ENCODE data around the gene PPP6R1. TPM values are rescaled to one million over a fixed set of nuclear protein-coding genes. Genes with fewer than 3 reads are reported as not detected.
A peak's percentile ranks its signal among the peaks of the same experiment; 100 is the strongest.

PPP6R1 gene
- total RNA-seq, 4 donors from 2014 or later: 32.6 to 79.4 (median 34.0) TPM

DNA sequence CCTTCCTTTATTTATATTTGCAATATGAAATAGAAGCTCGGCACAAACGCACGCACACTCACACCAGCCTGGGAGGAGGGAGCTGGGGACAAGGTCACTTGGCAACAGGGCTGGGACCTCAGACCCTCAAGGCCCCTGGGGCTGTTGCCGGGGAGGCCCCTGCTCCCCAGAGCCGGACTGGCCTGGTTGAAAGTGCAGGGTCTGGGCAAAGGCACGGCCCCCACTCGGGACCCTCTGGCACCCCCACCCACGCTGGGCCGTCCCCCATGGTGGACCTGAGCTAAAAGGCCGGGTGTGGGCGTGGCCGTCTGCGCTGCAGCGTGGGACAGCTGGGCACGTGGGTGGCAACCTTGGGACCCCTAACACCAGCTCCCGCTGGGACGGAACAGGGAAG lies 29.0 kb downstream of the PPP6R1 start:
- Histone ChIP-seq H3K27me3 (no peaks in the 10 kb centered on the region), H3K9me3 (no peaks in the 10 kb centered on the region), H3K4me3 (no peak overlapping the region), H3K36me3 (peaks cover 0 to 87% of the 10 kb centered on the region in 2 donors), H3K27ac (no peak overlapping the region), H3K4me1 (peaks cover 0 to 10% (median 0%) of the 10 kb centered on the region in 3 donors)
- ATAC-seq: no peak
- WGBS, 2 donors (ENCODE audit: low coverage in 1 of 2): 100% methylated on average over 1 of the region's 17 CpGs; no CpG with 5 or more reads in 1 of the 2 donors
- TF ChIP-seq POLR2AphosphoS5 (IDR thresholded peaks at IDR 0.05) (no peak), POLR2A (IDR thresholded peaks at IDR 0.05) (no peak), EP300 (IDR thresholded peaks at IDR 0.05) (no peak)
- TF ChIP-seq, protein P1, sequence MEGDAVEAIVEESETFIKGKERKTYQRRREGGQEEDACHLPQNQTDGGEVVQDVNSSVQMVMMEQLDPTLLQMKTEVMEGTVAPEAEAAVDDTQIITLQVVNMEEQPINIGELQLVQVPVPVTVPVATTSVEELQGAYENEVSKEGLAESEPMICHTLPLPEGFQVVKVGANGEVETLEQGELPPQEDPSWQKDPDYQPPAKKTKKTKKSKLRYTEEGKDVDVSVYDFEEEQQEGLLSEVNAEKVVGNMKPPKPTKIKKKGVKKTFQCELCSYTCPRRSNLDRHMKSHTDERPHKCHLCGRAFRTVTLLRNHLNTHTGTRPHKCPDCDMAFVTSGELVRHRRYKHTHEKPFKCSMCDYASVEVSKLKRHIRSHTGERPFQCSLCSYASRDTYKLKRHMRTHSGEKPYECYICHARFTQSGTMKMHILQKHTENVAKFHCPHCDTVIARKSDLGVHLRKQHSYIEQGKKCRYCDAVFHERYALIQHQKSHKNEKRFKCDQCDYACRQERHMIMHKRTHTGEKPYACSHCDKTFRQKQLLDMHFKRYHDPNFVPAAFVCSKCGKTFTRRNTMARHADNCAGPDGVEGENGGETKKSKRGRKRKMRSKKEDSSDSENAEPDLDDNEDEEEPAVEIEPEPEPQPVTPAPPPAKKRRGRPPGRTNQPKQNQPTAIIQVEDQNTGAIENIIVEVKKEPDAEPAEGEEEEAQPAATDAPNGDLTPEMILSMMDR (IDR thresholded peaks at IDR 0.05): no peak

GRCh38 chr19:55229145-55229788 lies 29.6 kb downstream of the PPP6R1 start:
- peaks cover 0 to 82% of the 10 kb centered on the region in 2 donors for H3K36me3 ChIP-seq
- TF ChIP-seq, protein P1 (IDR thresholded peaks at IDR 0.05): no peak
- no peak for TF ChIP-seq POLR2AphosphoS5 (IDR thresholded peaks at IDR 0.05)
- TF ChIP-seq POLR2A (IDR thresholded peaks at IDR 0.05): no peak
- no peak for TF ChIP-seq EP300 (IDR thresholded peaks at IDR 0.05)
- no peak for ATAC-seq
- no peak overlapping the region for H3K4me3 ChIP-seq
- peaks cover 0 to 10% (median 0%) of the 10 kb centered on the region in 3 donors for H3K4me1 ChIP-seq
- no peak overlapping the region for H3K27ac ChIP-seq
- no peaks in the 10 kb centered on the region for H3K9me3 ChIP-seq
- WGBS, 2 donors (ENCODE audit: low coverage in 1 of 2): 95 to 100% methylated on average over 2 to 12 of the region's 18 CpGs
- no peaks in the 10 kb centered on the region for H3K27me3 ChIP-seq

GRCh38 chr19:55228403-55229031 lies 30.3 kb downstream of the PPP6R1 start, which contains the start of gene TMEM86B:
TMEM86B (minus strand) TSS chr19:55228763; CDS start chr19:55228741, 22 bp downstream.
- ATAC-seq: no peak
- Histone ChIP-seq H3K27ac (no peak within 1 kb of the TSS), H3K4me3 (no peak within 1 kb of the TSS), H3K27me3 (no peaks in the 10 kb centered on the region), H3K4me1 (peaks cover 0 to 10% (median 0%) of the 10 kb centered on the region in 3 donors), H3K36me3 (peaks cover 0 to 74% of the 10 kb centered on the region in 2 donors), H3K9me3 (no peaks in the 10 kb centered on the region)
- TF ChIP-seq EP300 (IDR thresholded peaks at IDR 0.05): no peak
- no peak for TF ChIP-seq POLR2AphosphoS5 (IDR thresholded peaks at IDR 0.05)
- TF ChIP-seq, protein P1 (IDR thresholded peaks at IDR 0.05): no peak
- TF ChIP-seq POLR2A (IDR thresholded peaks at IDR 0.05): no peak
- WGBS, 2 donors (ENCODE audit: low coverage in 1 of 2): 80% methylated on average over 2 of the region's 12 CpGs; no CpG with 5 or more reads in 1 of the 2 donors

- Histone ChIP-seq H3K27me3 (no peaks in the 10 kb centered on the region), H3K4me1 (peaks cover 0 to 10% (median 0%) of the 10 kb centered on the region in 3 donors), H3K9me3 (no peaks in the 10 kb centered on the region), H3K4me3 (no peak overlapping the region), H3K36me3 (peaks cover 0 to 69% of the 10 kb centered on the region in 2 donors), H3K27ac (no peak overlapping the region)
- no peak for ATAC-seq
- 53% methylated on average over 3 of the region's 17 CpGs; no CpG with 5 or more reads in 1 of the 2 donors for WGBS, 2 donors (ENCODE audit: low coverage in 1 of 2)
- TF ChIP-seq POLR2AphosphoS5 (IDR thresholded peaks at IDR 0.05) (peak; percentile 37), POLR2A (IDR thresholded peaks at IDR 0.05) (no peak), EP300 (IDR thresholded peaks at IDR 0.05) (no peak)
Observed at GRCh38 chr19:55228015-55228391, 30.8 kb downstream of the PPP6R1 start.

- 78% methylated on average over 3 of the region's 25 CpGs; no CpG with 5 or more reads in 1 of the 2 donors for WGBS, 2 donors (ENCODE audit: low coverage in 1 of 2)
- Histone ChIP-seq H3K4me3 (no peak overlapping the region), H3K9me3 (no peaks in the 10 kb centered on the region), H3K4me1 (peaks cover 0 to 10% (median 0%) of the 10 kb centered on the region in 3 donors), H3K27me3 (no peaks in the 10 kb centered on the region), H3K36me3 (peaks cover 0 to 63% of the 10 kb centered on the region in 2 donors), H3K27ac (no peak overlapping the region)
- no peak for ATAC-seq
- TF ChIP-seq POLR2AphosphoS5 (IDR thresholded peaks at IDR 0.05) (no peak), POLR2A (IDR thresholded peaks at IDR 0.05) (no peak), EP300 (IDR thresholded peaks at IDR 0.05) (no peak)
- TF ChIP-seq, protein P1 (IDR thresholded peaks at IDR 0.05): no peak
Observed at GRCh38 chr19:55227241-55228014, 31.4 kb downstream of the PPP6R1 start.

Measured in gastroesophageal sphincter (tissue), 4 donors.